ENCODE measurements around the gene ZNF765. TPM values are rescaled to one million over a fixed set of nuclear protein-coding genes. Genes with fewer than 3 reads are reported as not detected.
A peak's percentile ranks its signal among the peaks of the same experiment; 100 is the strongest.
"Not testable (repeated sequence)": the region's sequence is repeated elsewhere in the genome, so short reads cannot be mapped to it uniquely, and the experiment has no call there.

ZNF765 gene
- total RNA-seq, 6 donors from 2014 or later = 7.9 to 21.0 (median 10.5) TPM

DNA sequence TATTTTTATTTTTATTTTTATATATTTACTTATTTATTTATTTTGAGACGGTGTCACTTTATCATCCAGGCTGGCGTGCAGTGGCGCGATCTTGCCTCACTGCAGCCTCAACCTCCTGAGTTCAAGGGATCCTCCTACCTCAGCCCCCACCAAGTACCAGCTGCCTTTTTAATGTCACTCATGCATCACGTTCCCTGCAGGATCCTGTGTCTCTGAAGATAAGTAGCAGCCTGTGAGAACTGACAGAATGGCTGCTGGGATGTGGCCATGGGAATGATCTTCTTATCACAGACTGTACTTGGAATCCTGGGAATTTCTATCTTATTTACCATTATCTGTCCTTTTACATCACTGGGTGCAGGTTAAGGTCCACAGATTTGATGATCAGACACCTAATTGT lies 27.6 kb downstream of the ZNF765 start:
- no peak for ATAC-seq (ENCODE audit: low FRiP score in 2 of 2)
- Histone ChIP-seq H3K9me3 (peaks cover 0 to 5% (median 0%) of the 10 kb centered on the region in 4 donors), H3K4me1 (peaks cover 0 to 16% (median 3%) of the 10 kb centered on the region in 4 donors), H3K36me3 (no peaks in the 10 kb centered on the region), H3K27ac (no peak overlapping the region), H3K4me3 (no peak overlapping the region), H3K27me3 (no peaks in the 10 kb centered on the region)
- TF ChIP-seq EP300 (IDR thresholded peaks at IDR 0.05) = no peak
- TF ChIP-seq POLR2A (IDR thresholded peaks at IDR 0.05) = no peak
- no peak for TF ChIP-seq POLR2AphosphoS5 (IDR thresholded peaks at IDR 0.05)
- TF ChIP-seq, protein P1, sequence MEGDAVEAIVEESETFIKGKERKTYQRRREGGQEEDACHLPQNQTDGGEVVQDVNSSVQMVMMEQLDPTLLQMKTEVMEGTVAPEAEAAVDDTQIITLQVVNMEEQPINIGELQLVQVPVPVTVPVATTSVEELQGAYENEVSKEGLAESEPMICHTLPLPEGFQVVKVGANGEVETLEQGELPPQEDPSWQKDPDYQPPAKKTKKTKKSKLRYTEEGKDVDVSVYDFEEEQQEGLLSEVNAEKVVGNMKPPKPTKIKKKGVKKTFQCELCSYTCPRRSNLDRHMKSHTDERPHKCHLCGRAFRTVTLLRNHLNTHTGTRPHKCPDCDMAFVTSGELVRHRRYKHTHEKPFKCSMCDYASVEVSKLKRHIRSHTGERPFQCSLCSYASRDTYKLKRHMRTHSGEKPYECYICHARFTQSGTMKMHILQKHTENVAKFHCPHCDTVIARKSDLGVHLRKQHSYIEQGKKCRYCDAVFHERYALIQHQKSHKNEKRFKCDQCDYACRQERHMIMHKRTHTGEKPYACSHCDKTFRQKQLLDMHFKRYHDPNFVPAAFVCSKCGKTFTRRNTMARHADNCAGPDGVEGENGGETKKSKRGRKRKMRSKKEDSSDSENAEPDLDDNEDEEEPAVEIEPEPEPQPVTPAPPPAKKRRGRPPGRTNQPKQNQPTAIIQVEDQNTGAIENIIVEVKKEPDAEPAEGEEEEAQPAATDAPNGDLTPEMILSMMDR (IDR thresholded peaks at IDR 0.05) = no peak
- WGBS, 2 donors = 81% methylated on average over 5 of the region's 5 CpGs
- DNase-seq = no peak

DNA sequence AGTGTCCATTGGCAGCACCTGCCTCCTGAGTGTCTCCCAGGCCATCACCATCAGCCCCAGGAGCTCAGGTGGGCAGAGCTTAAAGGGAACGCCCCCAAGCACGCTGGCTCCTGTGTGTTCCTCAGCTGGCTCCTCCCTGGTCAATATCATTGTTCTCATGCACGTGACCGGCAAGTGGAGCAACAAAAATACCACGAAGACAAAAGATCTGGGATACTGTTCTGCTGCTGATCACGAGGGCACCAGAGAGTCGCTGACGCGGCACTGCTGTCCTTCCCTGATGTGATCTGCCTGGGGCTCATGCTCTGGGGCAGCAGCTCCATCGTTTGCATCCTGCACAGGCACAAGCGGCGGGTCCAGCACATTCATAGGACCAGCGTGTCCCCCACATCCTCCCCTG lies 28.1 kb downstream of the ZNF765 start:
- H3K4me3 ChIP-seq = peak overlapping the region in 1 of 4 donors; percentile 12
- not testable (repeated sequence) for H3K27me3 ChIP-seq, H3K9me3 ChIP-seq, H3K27ac ChIP-seq, H3K36me3 ChIP-seq, DNase-seq
- WGBS, 2 donors = 10 to 46% methylated on average over 4 to 5 of the region's 13 CpGs
- peak in 1 of 2 donors; percentile 18 for ATAC-seq (ENCODE audit: low FRiP score in 2 of 2)
- H3K4me1 ChIP-seq = peaks cover 0 to 16% (median 3%) of the 10 kb centered on the region in 4 donors

DNA sequence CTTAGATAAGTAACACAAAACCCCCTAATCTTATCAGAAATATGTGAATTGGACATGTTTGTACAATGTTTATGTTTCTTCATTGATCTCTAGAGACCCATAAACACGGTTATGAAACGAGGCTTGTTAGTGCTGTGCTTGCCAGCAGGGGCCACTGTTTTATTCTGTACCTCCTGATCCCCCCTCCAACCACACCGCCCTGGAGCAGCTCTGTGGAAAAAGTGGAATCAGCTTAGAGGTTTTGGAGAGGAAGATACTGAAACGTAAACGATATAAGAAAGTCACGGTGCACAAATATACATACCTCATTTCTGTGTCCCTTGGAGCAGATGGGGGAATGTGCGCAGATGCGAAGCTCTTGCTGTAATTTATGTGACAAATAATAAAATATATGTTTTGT lies 28.7 kb downstream of the ZNF765 start:
- H3K27ac ChIP-seq, H3K36me3 ChIP-seq, DNase-seq, H3K27me3 ChIP-seq, H3K9me3 ChIP-seq: not testable (repeated sequence)
- ATAC-seq (ENCODE audit: low FRiP score in 2 of 2) = peak in 1 of 2 donors; percentile 66
- TF ChIP-seq, protein P1 (IDR thresholded peaks at IDR 0.05) = peak in 1 of 6 experiments; percentile 8
- H3K4me1 ChIP-seq = peaks cover 0 to 16% (median 3%) of the 10 kb centered on the region in 4 donors
- WGBS, 2 donors = 40 to 43% methylated on average over 8 of the region's 8 CpGs
- H3K4me3 ChIP-seq = peak overlapping the region in 1 of 4 donors; percentile 21

GRCh38 chr19:53424968-53425597 lies 30.1 kb downstream of the ZNF765 start:
- no peak overlapping the region for H3K4me3 ChIP-seq
- peak in 1 of 2 donors; percentile 81 for DNase-seq
- no peaks in the 10 kb centered on the region for H3K9me3 ChIP-seq
- WGBS, 2 donors = 19 to 23% methylated on average over 9 of the region's 9 CpGs
- no peaks in the 10 kb centered on the region for H3K27me3 ChIP-seq
- TF ChIP-seq, protein P1 (IDR thresholded peaks at IDR 0.05) = peak; percentile 72 to 87 (median 83)
- TF ChIP-seq POLR2A (IDR thresholded peaks at IDR 0.05) (no peak), EP300 (IDR thresholded peaks at IDR 0.05) (peak in 2 of 4 donors; percentile 94 to 97), POLR2AphosphoS5 (IDR thresholded peaks at IDR 0.05) (peak; percentile 72 to 81)
- ATAC-seq (ENCODE audit: low FRiP score in 2 of 2) = peak; percentile 91 to 94
- peak overlapping the region in 3 of 4 donors; percentile 21 to 40 (median 35) for H3K27ac ChIP-seq
- H3K36me3 ChIP-seq = no peaks in the 10 kb centered on the region
- peaks cover 0 to 16% (median 3%) of the 10 kb centered on the region in 4 donors for H3K4me1 ChIP-seq

DNA sequence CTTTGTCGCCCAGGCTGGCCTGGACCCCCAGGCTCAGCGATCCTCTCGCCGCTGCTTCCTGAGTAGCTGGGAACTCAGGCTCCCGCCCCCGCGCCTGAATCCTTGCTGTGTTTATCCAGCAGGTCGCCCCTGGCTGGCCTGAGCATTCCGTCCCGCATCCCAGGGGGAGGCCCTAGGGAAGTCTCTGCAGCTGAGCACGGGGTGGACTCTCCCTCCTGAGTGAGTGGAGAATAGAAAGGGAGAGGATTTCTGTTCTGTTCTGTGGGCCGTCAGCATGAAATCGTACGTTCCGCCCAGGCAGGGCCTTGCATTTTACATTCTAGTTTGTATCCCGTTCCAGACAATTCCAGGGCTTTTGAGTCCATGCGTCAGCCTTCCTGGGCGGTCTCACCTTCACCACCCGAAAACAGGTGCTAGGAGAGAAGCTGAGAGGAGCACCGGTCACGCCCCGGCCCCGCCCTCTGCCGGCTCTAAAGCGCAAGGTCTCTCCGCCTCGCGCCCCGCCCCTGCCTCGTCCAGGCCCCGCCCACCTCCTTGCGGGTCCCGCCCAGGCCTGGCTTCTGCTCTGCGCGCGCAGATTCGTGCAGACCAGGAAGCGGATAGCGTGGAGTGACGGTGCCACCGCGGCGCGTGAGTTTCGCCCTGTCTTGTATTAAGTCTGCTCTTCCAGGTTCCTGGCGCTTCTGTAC lies 36.6 kb downstream of the ZNF765 start, which contains the start of gene ZNF761:
TSS of gene ZNF761 (plus strand) at position 586 of the 689 bp plus-strand sequence. CDS start 15,285 bp downstream, outside the sequence.
- Histone ChIP-seq H3K9me3 (no peaks in the 10 kb centered on the region), H3K36me3 (peaks cover 0 to 23% (median 1%) of the 10 kb centered on the region in 4 donors)
- TF ChIP-seq EP300 (IDR thresholded peaks at IDR 0.05) (no peak), POLR2AphosphoS5 (IDR thresholded peaks at IDR 0.05) (peak; percentile 91 to 94), POLR2A (IDR thresholded peaks at IDR 0.05) (peak in 3 of 4 donors; percentile 75 to 84 (median 79))
- TF ChIP-seq, protein P1 (IDR thresholded peaks at IDR 0.05) = peak; percentile 44 to 66 (median 50)

More for the DNA sequence above, 36.6 kb downstream of the ZNF765 start, which contains the start of gene ZNF761:
- DNase-seq = peak; percentile 99 to 100
- H3K27me3 ChIP-seq = no peaks in the 10 kb centered on the region
- ATAC-seq (ENCODE audit: low FRiP score in 2 of 2) = peak; percentile 100
- H3K4me1 ChIP-seq = peaks cover 0 to 6% (median 6%) of the 10 kb centered on the region in 4 donors
- WGBS, 2 donors = 1 to 2% methylated on average over 19 to 31 of the region's 46 CpGs
- peak within 1 kb of the TSS; percentile 37 to 66 (median 60) for H3K4me3 ChIP-seq
- H3K27ac ChIP-seq = peak within 1 kb of the TSS; percentile 75 to 85 (median 82)

Measured in upper lobe of left lung (tissue), 6 donors.